Measurements from ENCODE around the gene GRK3.

Gene GRK3

DNA sequence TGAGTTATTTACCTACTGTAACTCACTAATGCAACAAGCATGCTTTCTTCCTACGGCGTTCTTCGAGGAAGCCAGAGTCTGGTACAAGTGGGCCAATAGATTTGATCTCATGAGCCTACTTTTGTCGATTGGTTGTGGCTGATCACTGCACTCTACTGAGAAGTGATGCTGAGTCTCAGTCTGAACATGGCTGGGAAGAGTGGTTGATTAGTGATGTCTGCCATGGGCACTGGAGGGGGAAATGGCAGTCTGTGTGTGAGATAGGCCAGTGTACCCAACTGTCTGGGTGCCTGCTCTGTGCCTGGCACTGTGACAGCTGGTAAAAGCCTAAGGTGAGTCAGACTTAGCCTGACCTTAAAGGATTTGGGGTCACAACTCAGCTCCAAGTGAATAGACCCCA is 205.9 kb downstream of the GRK3 start:
- H3K9me2 ChIP-seq (ENCODE audit: low read depth, low read length), result no peaks in the 10 kb centered on the region
- no peak for TF ChIP-seq EZH2 (IDR thresholded peaks at IDR 0.05; ENCODE audit: borderline replicate concordance, low read length)
- TF ChIP-seq, protein P1, sequence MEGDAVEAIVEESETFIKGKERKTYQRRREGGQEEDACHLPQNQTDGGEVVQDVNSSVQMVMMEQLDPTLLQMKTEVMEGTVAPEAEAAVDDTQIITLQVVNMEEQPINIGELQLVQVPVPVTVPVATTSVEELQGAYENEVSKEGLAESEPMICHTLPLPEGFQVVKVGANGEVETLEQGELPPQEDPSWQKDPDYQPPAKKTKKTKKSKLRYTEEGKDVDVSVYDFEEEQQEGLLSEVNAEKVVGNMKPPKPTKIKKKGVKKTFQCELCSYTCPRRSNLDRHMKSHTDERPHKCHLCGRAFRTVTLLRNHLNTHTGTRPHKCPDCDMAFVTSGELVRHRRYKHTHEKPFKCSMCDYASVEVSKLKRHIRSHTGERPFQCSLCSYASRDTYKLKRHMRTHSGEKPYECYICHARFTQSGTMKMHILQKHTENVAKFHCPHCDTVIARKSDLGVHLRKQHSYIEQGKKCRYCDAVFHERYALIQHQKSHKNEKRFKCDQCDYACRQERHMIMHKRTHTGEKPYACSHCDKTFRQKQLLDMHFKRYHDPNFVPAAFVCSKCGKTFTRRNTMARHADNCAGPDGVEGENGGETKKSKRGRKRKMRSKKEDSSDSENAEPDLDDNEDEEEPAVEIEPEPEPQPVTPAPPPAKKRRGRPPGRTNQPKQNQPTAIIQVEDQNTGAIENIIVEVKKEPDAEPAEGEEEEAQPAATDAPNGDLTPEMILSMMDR (IDR thresholded peaks at IDR 0.05; ENCODE audit: low read length), result no peak
- no peak overlapping the region for H3K4me3 ChIP-seq (ENCODE audit: low read depth, low read length, poor library complexity, severe bottlenecking)
- H3K27me3 ChIP-seq (ENCODE audit: insufficient read depth, low read length), result no peaks in the 10 kb centered on the region; the same call in 1 of the 2 replicates
- no peak overlapping the region for H3K27ac ChIP-seq (ENCODE audit: low read depth, low read length, poor library complexity, severe bottlenecking)
- H3K9ac ChIP-seq (ENCODE audit: low read length), result no peak overlapping the region
- H3F3A ChIP-seq (ENCODE audit: insufficient read depth, low read length), result no peaks in the 10 kb centered on the region
- H3K36me3 ChIP-seq (ENCODE audit: insufficient read depth, low read length), result peaks cover 4% of the 10 kb centered on the region; the same call in 1 of the 2 replicates
- no peak overlapping the region for H2AFZ ChIP-seq (ENCODE audit: low read length)
- no peaks in the 10 kb centered on the region for H3K4me1 ChIP-seq (ENCODE audit: insufficient read depth, low read length, severe bottlenecking)
- H3K9me3 ChIP-seq (ENCODE audit: low read length), result peaks cover 6% of the 10 kb centered on the region; the same call in 1 of the 2 replicates
- no peaks in the 10 kb centered on the region for H4K20me1 ChIP-seq (ENCODE audit: insufficient read depth, low read length)
- H3K4me2 ChIP-seq (ENCODE audit: low read length), result no peak overlapping the region
- no peaks in the 10 kb centered on the region for H3K79me2 ChIP-seq (ENCODE audit: insufficient read depth, low read length)

DNA sequence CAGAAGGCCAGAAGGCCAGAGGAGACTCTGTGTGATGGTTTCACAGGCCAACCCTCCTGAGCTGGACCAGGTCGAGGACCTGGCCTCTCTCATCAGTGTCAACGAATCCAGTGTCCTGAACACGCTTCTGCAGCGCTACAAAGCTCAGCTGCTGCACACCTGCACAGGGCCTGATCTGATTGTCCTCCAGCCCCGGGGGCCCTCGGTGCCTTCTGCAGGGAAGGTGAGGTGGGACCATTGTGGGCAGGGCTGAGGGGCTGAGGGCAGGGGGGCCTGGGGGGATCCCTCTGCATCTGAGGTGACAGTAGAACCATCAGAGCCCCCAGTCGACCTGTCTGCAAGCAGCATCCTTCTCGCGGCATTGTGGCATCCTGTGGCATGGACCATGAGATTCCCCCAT is 207.8 kb downstream of the GRK3 start:
- no peaks in the 10 kb centered on the region for H3K79me2 ChIP-seq (ENCODE audit: insufficient read depth, low read length)
- H3K36me3 ChIP-seq (ENCODE audit: insufficient read depth, low read length), result no peaks in the 10 kb centered on the region
- H4K20me1 ChIP-seq (ENCODE audit: insufficient read depth, low read length), result no peaks in the 10 kb centered on the region
- no peak overlapping the region for H3K4me2 ChIP-seq (ENCODE audit: low read length)
- TF ChIP-seq, protein P1 (IDR thresholded peaks at IDR 0.05; ENCODE audit: low read length), result no peak
- H3K4me1 ChIP-seq (ENCODE audit: insufficient read depth, low read length, severe bottlenecking), result no peaks in the 10 kb centered on the region
- no peak overlapping the region for H3K9ac ChIP-seq (ENCODE audit: low read length)
- H3K4me3 ChIP-seq (ENCODE audit: low read depth, low read length, poor library complexity, severe bottlenecking), result no peak overlapping the region
- no peaks in the 10 kb centered on the region for H3F3A ChIP-seq (ENCODE audit: insufficient read depth, low read length)
- 0 out of 2 replicates have a peak, but pooled peaks cover 3% of the 10 kb centered on the region for H3K27me3 ChIP-seq (ENCODE audit: insufficient read depth, low read length)
- H3K9me3 ChIP-seq (ENCODE audit: low read length), result no peaks in the 10 kb centered on the region
- H3K27ac ChIP-seq (ENCODE audit: low read depth, low read length, poor library complexity, severe bottlenecking), result no peak overlapping the region
- no peak overlapping the region for H2AFZ ChIP-seq (ENCODE audit: low read length)
- no peaks in the 10 kb centered on the region for H3K9me2 ChIP-seq (ENCODE audit: low read depth, low read length)

DNA sequence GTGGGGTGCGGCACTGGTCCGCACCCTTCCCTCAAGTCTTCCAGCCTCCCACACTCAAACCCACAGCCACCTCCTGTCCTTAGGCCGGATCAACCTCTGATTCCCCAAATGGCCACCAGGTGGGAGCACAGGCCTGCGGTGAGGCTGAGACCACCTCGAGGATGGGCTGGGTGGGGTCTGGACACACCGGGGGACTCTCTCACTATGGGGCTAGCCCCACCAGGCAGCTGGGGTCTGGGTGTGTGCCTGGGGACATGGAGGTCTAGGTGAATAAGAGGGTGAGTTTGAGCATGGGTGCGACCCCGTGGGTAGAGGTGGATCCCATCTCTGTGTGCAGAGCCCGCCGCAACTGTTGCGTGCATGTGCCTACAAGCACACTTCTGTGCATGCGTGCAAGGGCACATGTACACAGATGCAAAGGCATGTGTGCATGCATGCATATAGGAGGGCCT is 210.1 kb downstream of the GRK3 start:
- Histone ChIP-seq H3K9me2 (ENCODE audit: low read depth, low read length) (no peaks in the 10 kb centered on the region), H3K9me3 (ENCODE audit: low read length) (no peaks in the 10 kb centered on the region), H4K20me1 (ENCODE audit: insufficient read depth, low read length) (no peaks in the 10 kb centered on the region), H3K36me3 (ENCODE audit: insufficient read depth, low read length) (no peaks in the 10 kb centered on the region), H3F3A (ENCODE audit: insufficient read depth, low read length) (no peaks in the 10 kb centered on the region), H3K4me2 (ENCODE audit: low read length) (no peak overlapping the region), H3K27ac (ENCODE audit: low read depth, low read length, poor library complexity, severe bottlenecking) (no peak overlapping the region), H3K4me1 (ENCODE audit: insufficient read depth, low read length, severe bottlenecking) (no peaks in the 10 kb centered on the region), H3K4me3 (ENCODE audit: low read depth, low read length, poor library complexity, severe bottlenecking) (no peak overlapping the region), H3K9ac (ENCODE audit: low read length) (no peak overlapping the region), H2AFZ (ENCODE audit: low read length) (no peak overlapping the region), H3K79me2 (ENCODE audit: insufficient read depth, low read length) (no peaks in the 10 kb centered on the region), H3K27me3 (ENCODE audit: insufficient read depth, low read length) (0 out of 2 replicates have a peak, but pooled peaks cover 5% of the 10 kb centered on the region)
- TF ChIP-seq EZH2 (IDR thresholded peaks at IDR 0.05; ENCODE audit: borderline replicate concordance, low read length), result no peak
- TF ChIP-seq, protein P1 (IDR thresholded peaks at IDR 0.05; ENCODE audit: low read length), result peak; percentile 62
